CD14-positive monocyte (primary cell): Measurements from ENCODE around the gene NPSR1. TPM values are rescaled to one million over a fixed set of nuclear protein-coding genes. Genes with fewer than 3 reads are reported as not detected.
A peak's percentile ranks its signal among the peaks of the same experiment; 100 is the strongest.

ENCODE experiments used
- DNase-seq, 3 donors: peaks; one replicate each; pipeline ENCODE4 v3.0.0-alpha.2; 2011 to 2022
- H2AFZ ChIP-seq: 2 replicates; pipeline ENCODE4 v1.6.0; 2012; ENCODE audit warnings: mild to moderate bottlenecking, low read depth, low read length, inconsistent platforms; ENCODE audit not compliant: insufficient read depth, poor library complexity, severe bottlenecking
- H3K27ac ChIP-seq, 2 donors: 1 replicate in 1 of 2; 2 replicates in 1 of 2; pipeline ENCODE4 v1.5.1; 2012 to 2013; ENCODE audit warnings: low read length in 2 of 2, control low read depth in 1 of 2, inconsistent platforms in 1 of 2, low read depth in 1 of 2, mild to moderate bottlenecking in 1 of 2
- H3K27me3 ChIP-seq, 2 donors: one replicate each; pipeline versions ENCODE4 v1.6.0 to v1.6.1; 2011 to 2013; ENCODE audit warnings: low read length in 2 of 2; ENCODE audit not compliant: control insufficient read depth in 2 of 2, insufficient read depth in 2 of 2
- H3K36me3 ChIP-seq, 2 donors: replicated peaks in 1 of 2; 1 replicate in 1 of 2; 2 replicates in 1 of 2; pipeline versions ENCODE4 v1.5.1 to v1.6.1; 2012 to 2013; ENCODE audit warnings: low read length in 2 of 2, control low read depth in 1 of 2, inconsistent platforms in 1 of 2, mild to moderate bottlenecking in 1 of 2; ENCODE audit not compliant: insufficient read depth in 2 of 2, control insufficient read depth in 1 of 2
- H3K4me1 ChIP-seq, 2 donors: 1 replicate in 1 of 2; 2 replicates in 1 of 2; pipeline versions ENCODE4 v1.5.1 to v1.6.1; 2012 to 2013; ENCODE audit warnings: low read length in 2 of 2, control low read depth in 1 of 2, inconsistent platforms in 1 of 2, mild to moderate bottlenecking in 1 of 2, moderate library complexity in 1 of 2; ENCODE audit not compliant: insufficient read depth in 2 of 2, control insufficient read depth in 1 of 2
- H3K4me2 ChIP-seq: replicated peaks from 2 replicates; pipeline ENCODE3; 2012; ENCODE audit warnings: low read length, moderate library complexity, mild to moderate bottlenecking; ENCODE audit not compliant: poor library complexity, severe bottlenecking; ENCODE audit errors: extremely low read depth
- H3K4me3 ChIP-seq, 3 experiments: fragments of 200-600 bp in 1 of 3; sonication (generic) in 1 of 3; replicated peaks in 1 of 3; 1 replicate in 2 of 3; 2 replicates in 1 of 3; pipeline ENCODE4 v1.5.1; 2011 to 2013; ENCODE audit warnings: low read length in 3 of 3, mild to moderate bottlenecking in 3 of 3, control low read depth in 2 of 3, low read depth in 2 of 3, inconsistent platforms in 1 of 3, moderate library complexity in 1 of 3
- H3K79me2 ChIP-seq: 2 replicates; pipeline ENCODE4 v1.6.0; 2012; ENCODE audit warnings: mild to moderate bottlenecking, control low read depth, inconsistent platforms, low read length, moderate library complexity; ENCODE audit not compliant: insufficient read depth
- H3K9ac ChIP-seq: 2 replicates; pipeline ENCODE4 v1.6.0; 2017; ENCODE audit warnings: low read length, mild to moderate bottlenecking; ENCODE audit not compliant: insufficient read depth, poor library complexity, severe bottlenecking
- H3K9me3 ChIP-seq, 2 donors: replicated peaks in 1 of 2; 1 replicate in 1 of 2; 2 replicates in 1 of 2; pipeline versions ENCODE4 v1.5.1 to v1.6.1; 2012 to 2013; ENCODE audit warnings: low read length in 2 of 2, control low read depth in 1 of 2; ENCODE audit not compliant: control insufficient read depth in 1 of 2, insufficient read depth in 1 of 2
- H4K20me1 ChIP-seq: 2 replicates; pipeline ENCODE4 v1.6.0; 2012; ENCODE audit warnings: mild to moderate bottlenecking, low read length, control low read depth, moderate library complexity; ENCODE audit not compliant: insufficient read depth
- H3K27ac Mint-ChIP-seq, 7 donors: one replicate each; pipeline ENCODE4 v1.8.0; 2020; ENCODE audit warnings: mild to moderate bottlenecking in 7 of 7, mixed read lengths in 7 of 7, moderate library complexity in 6 of 7, inconsistent platforms in 2 of 7
- H3K27me3 Mint-ChIP-seq, 3 donors: one replicate each; pipeline ENCODE4 v1.8.0; 2021 to 2022; ENCODE audit warnings: low read depth in 3 of 3, mild to moderate bottlenecking in 3 of 3, mixed read lengths in 3 of 3, moderate library complexity in 3 of 3, inconsistent platforms in 1 of 3
- H3K36me3 Mint-ChIP-seq, 2 donors: one replicate each; pipeline ENCODE4 v1.8.0; 2020; ENCODE audit warnings: mixed read lengths in 2 of 2, inconsistent platforms in 1 of 2, mild to moderate bottlenecking in 1 of 2
- H3K4me1 Mint-ChIP-seq: one replicate; pipeline ENCODE4 v1.8.0; 2020; ENCODE audit warnings: mild to moderate bottlenecking, mixed read lengths
- H3K4me3 Mint-ChIP-seq, 2 donors: one replicate each; pipeline ENCODE4 v1.8.0; 2020; ENCODE audit warnings: mild to moderate bottlenecking in 2 of 2, mixed read lengths in 2 of 2, moderate library complexity in 1 of 2
- H3K9me3 Mint-ChIP-seq, 7 donors: one replicate each; pipeline ENCODE4 v1.8.0; 2020 to 2022; ENCODE audit warnings: mixed read lengths in 7 of 7, mild to moderate bottlenecking in 6 of 7, moderate library complexity in 6 of 7, inconsistent platforms in 2 of 7
- WGBS: methylation state at CpG from one replicate; pipeline ENCODE4 v1.1.5; 2013; ENCODE audit warnings: missing lambda C conversion rate; ENCODE audit not compliant: insufficient coverage; 5-methylcytosine and 5-hydroxymethylcytosine counted together
- intact Hi-C, 2 donors: fragments of 100-400 bp; cut with micrococcal nuclease; formaldehyde crosslinking; loops; one replicate each; pipeline versions ENCODE4 v1.15.0 to v1.15.1; 2023
- polyA plus RNA-seq, 3 donors: library from polyadenylated mRNA; depleted of rRNA in 1 of 3; unstranded in 2 of 3; stranded (reverse) in 1 of 3; fragments of 300-500 nt in 2 of 3; fragments of >200 nt in 1 of 3; fragmentation: Illumina TruSeq in 2 of 3; gene quantifications; 1 replicate in 2 of 3; 2 replicates in 1 of 3; pipeline ENCODE4 v1.2.3, GENCODE V29; 2012 to 2021
- TF ChIP-seq, protein P1 (sequence below): fragments of 200-600 bp; IDR thresholded peaks from one replicate; pipeline ENCODE4 v1.8.0; 2022; ENCODE audit warnings: antibody characterized with exemption, mild to moderate bottlenecking

Gene NPSR1
- polyA plus RNA-seq, 3 donors: not detected

DNA sequence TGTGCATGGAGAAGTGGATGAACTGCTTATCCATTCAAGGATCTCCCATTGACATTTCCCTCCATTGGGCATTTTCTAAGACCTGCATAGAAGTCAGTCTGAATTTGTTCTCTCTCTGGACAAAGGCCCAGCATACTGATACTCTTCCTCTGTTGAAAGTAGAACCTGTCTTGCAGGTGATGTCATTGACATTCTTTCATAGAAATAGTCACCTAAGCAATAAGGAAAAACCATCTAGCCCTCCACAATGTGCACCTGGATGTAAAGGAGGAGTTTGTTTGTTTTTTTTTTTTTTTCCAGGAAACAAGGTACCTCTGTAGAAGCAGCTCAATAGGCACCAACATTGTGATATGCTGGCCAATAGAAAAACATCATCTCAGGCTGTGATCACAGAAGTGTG lies 228.8 kb downstream of the NPSR1 start:
- no peak for DNase-seq
- H3K27me3 ChIP-seq: no peaks in the 10 kb centered on the region
- peaks cover 0 to under 1% (median 0%) of the 10 kb centered on the region in 3 donors for H3K27me3 Mint-ChIP-seq
- TF ChIP-seq, protein P1, sequence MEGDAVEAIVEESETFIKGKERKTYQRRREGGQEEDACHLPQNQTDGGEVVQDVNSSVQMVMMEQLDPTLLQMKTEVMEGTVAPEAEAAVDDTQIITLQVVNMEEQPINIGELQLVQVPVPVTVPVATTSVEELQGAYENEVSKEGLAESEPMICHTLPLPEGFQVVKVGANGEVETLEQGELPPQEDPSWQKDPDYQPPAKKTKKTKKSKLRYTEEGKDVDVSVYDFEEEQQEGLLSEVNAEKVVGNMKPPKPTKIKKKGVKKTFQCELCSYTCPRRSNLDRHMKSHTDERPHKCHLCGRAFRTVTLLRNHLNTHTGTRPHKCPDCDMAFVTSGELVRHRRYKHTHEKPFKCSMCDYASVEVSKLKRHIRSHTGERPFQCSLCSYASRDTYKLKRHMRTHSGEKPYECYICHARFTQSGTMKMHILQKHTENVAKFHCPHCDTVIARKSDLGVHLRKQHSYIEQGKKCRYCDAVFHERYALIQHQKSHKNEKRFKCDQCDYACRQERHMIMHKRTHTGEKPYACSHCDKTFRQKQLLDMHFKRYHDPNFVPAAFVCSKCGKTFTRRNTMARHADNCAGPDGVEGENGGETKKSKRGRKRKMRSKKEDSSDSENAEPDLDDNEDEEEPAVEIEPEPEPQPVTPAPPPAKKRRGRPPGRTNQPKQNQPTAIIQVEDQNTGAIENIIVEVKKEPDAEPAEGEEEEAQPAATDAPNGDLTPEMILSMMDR: no peak
- no peak overlapping the region for H2AFZ ChIP-seq
- H3K9ac ChIP-seq: no peak overlapping the region
- no peaks in the 10 kb centered on the region for H3K4me1 ChIP-seq
- intact Hi-C loops: no loop called here
- no peaks in the 10 kb centered on the region for H3K4me1 Mint-ChIP-seq
- H3K36me3 Mint-ChIP-seq: no peaks in the 10 kb centered on the region
- no peak overlapping the region for H3K4me2 ChIP-seq
- H3K4me3 ChIP-seq: no peak overlapping the region
- no peaks in the 10 kb centered on the region for H4K20me1 ChIP-seq
- H3K79me2 ChIP-seq: no peaks in the 10 kb centered on the region
- H3K27ac ChIP-seq: no peak overlapping the region
- peaks cover 2 to 32% (median 16%) of the 10 kb centered on the region in 7 donors for H3K9me3 Mint-ChIP-seq
- H3K27ac Mint-ChIP-seq: no peak overlapping the region
- H3K9me3 ChIP-seq: peaks cover 8 to 12% of the 10 kb centered on the region in 2 donors
- no peaks in the 10 kb centered on the region for H3K36me3 ChIP-seq
- no peak overlapping the region for H3K4me3 Mint-ChIP-seq

GRCh38 chr7:34889951-34890350 lies 231.9 kb downstream of the NPSR1 start:
- no CpG with 5 or more reads among the region's 1 CpG for WGBS
- Mint-ChIP-seq H3K9me3 (peaks cover 0 to 17% (median 8%) of the 10 kb centered on the region in 7 donors), H3K4me1 (no peaks in the 10 kb centered on the region), H3K27ac (peak overlapping the region in 1 of 7 donors; percentile 50), H3K36me3 (no peaks in the 10 kb centered on the region), H3K27me3 (no peaks in the 10 kb centered on the region), H3K4me3 (no peak overlapping the region)
- TF ChIP-seq, protein P1: no peak
- Histone ChIP-seq H3K9me3 (no peaks in the 10 kb centered on the region), H4K20me1 (no peaks in the 10 kb centered on the region), H3K79me2 (no peaks in the 10 kb centered on the region), H2AFZ (no peak overlapping the region), H3K36me3 (no peaks in the 10 kb centered on the region), H3K4me2 (no peak overlapping the region), H3K4me1 (no peaks in the 10 kb centered on the region), H3K27me3 (no peaks in the 10 kb centered on the region), H3K9ac (no peak overlapping the region), H3K27ac (no peak overlapping the region), H3K4me3 (no peak overlapping the region)
- no peak for DNase-seq
- intact Hi-C loops: no loop called here
